Measurements from ENCODE around the gene GARIN5B.

GARIN5B gene

GRCh38 chr19:55387736-55388497 is 24.9 kb upstream of the GARIN5B start:
- DNase-seq: no peak

- DNase-seq: peak; percentile 26
Observed at GRCh38 chr19:55386493-55386971, 23.5 kb upstream of the GARIN5B start.

GRCh38 chr19:55385724-55386492 is 22.8 kb upstream of the GARIN5B start, which contains the start of gene RPL28:
RPL28 (plus strand) TSS chr19:55385932; CDS start chr19:55386358, 426 bp downstream.
- peak; percentile 99 for DNase-seq

- DNase-seq: peak; percentile 97
Observed at GRCh38 chr19:55384920-55385723, 22.1 kb upstream of the GARIN5B start.

DNA sequence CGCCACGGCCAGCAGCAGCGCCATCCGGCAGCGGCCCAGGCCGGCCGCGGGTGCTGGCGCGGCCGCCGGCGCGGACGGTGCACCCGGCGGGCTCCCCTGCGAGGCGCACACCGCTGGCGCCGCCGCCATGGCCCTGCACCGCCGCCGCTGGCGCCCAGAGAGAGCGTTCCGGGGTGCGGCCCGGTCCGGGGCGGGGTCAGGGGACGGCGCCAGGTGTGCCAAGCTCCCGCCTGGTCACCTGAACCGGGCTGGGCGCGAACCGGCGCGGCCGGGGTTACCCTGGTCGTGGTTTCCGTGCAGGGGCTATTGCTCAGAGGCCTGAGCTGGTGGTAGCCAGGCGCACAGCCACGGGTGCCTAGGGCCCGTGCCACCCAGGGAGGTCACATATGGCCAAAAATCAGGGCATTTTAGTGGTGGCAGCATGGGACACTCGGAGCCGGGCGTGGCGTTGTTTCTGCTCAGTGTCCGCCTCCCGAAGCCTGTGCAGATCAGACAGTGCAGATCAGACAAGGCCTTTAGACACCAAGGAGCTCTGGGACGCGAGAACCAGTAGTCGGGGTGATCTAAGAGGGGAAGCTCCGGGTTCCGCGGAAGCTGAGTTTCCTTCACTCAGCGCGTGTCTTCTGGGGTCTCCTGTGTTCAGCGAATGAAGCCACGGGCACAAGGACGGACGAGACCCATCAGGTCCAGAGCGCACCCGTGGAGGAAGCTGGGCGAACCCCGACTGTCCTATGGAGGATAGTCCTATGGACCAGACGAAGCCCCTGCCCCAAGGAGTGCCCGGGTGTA is 21.3 kb upstream of the GARIN5B start, which contains the start of gene TMEM238:
TMEM238 (minus strand) TSS at position 162 of the 789 bp plus-strand sequence; CDS start at position 129, 33 bp downstream.
- DNase-seq: peak; percentile 69

- DNase-seq: peak; percentile 68
Observed at GRCh38 chr19:55383279-55384130, 20.4 kb upstream of the GARIN5B start.

GRCh38 chr19:55382522-55383054 is 19.5 kb upstream of the GARIN5B start:
- DNase-seq: no peak

- no peak for DNase-seq
Observed at GRCh38 chr19:55382013-55382412, 19.0 kb upstream of the GARIN5B start.

DNA sequence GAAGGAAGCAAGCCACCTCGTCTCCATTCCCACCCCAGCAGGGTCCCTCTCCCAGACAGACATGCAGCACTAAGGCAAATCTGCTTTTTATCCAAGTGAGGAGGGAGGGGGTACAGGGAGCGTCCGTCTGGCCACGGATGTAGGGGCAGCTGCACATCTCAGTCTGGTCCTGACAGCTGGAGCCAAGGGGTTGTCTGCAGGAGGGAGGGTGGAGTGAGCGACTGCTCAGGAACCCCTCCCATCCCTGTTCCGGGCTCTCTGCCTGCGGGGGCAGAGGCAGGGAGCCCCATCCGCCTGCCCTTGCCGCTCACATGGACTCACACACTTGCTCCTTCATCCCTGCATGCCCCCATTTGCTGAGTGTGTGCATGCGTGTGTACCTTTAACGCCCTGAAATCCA is 16.1 kb upstream of the GARIN5B start:
- DNase-seq: peak; percentile 33

- peak; percentile 63 for DNase-seq
Observed at GRCh38 chr19:55377356-55378131, 14.5 kb upstream of the GARIN5B start.

GRCh38 chr19:55376241-55376933 is 13.3 kb upstream of the GARIN5B start, which contains the start of gene TMEM190:
TMEM190 (plus strand) TSS chr19:55376826; CDS start chr19:55376854, 28 bp downstream.
- DNase-seq: no peak

DNA sequence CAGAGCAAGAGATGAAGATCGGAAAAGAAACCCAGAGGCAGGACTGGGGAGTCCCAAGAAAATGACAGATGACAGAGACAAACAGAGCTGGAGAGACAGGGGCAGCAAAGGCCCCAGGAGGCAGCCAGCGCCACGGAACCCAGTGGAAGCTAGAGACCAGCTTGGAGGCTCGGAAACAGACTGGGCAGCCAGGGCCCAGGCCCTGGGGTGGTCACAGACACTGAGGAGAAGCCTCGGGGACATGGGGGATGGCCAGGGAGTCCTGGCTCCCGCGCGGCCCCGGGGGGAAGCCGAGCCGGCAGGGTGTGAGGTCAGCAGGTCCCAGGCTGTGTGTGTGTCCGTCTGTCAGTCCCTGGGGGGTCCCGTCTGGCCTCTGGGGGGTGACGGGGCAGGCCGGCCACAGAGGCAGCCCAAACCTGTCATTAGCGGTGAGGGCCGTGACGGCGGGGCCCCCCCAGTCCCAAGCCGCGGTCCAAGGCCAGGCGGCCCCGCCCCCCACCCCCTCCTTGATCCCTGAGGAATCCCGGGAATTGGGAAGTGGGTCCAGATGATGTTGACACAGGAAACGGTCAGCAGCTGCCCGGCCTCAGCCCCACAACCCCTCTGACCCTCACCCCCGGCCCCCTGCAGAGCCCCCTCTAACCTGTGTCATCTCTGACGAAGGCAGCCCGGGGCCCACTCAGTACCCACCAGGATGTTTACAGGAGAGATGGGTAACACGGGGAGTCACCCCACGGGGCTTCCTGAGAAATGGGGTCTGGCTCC is 11.1 kb upstream of the GARIN5B start:
- DNase-seq: no peak

DNA sequence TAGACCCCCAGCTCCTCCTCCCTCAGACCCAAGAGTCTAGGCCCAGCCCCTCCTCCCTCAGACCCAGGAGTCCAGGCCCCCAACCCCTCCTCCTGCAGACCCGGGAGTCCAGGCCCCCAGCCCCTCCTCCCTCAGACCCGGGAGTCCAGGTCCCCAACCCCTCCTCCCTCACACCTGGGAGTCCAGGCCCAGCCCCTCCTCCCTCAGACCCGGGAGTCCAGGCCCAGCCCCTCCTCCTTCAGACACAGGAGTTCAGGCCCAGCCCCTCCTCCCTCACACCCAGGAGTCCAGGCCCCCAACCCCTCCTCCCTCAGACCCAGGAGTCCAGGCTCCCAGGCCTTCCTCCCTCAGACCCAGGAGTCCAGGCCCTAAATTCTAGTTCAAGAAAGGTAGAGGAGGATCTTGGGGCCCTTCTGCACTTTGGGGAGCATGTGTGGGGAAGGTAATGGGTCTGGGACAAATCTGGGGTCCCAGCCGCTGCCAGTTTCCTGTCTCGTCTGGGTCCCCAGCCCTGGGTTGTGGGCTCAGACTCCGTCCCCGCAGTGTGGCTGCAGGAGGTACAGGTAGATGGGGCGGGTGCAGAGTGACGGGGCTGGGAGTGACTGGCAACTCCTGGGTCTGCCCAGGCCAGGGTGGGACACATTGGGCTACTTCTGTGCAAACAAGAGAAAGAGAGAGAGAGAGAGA is 10.4 kb upstream of the GARIN5B start:
- no peak for DNase-seq

GRCh38 chr19:55372316-55373081 is 9.4 kb upstream of the GARIN5B start:
- no peak for DNase-seq

DNA sequence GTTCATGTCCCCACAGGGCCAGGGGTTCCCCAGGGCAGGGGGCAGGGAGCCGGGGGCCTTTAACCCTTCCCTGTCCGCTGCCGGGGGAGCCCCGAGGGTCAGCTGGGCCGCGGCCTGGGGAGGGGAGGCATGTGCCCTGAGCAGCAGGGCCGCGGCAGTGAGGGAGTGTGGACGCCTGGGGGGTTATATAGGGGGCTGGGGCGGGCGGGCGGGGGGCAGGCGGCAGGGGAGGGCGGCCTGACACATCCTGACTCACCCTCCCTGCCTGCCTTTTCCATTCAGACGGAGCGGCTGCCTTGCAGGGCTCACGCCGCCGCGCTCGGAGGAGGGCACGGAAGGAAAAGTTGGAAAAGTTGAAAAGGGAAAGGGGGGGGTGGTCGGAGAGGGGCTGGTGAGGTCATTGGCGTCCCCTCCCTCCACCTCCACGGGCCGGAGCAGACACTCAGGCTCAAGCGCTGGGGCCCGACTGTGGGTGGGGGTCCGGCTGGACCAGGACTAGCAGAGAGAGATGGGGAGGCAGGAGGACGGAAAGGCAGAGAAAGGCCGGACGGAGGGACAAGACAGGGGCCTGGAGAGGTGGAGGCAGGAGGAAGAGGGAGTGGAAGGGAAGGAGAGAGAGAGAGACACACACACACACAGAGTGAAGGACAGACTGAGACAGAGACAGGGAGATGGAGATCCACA is 7.4 kb upstream of the GARIN5B start, which contains the start of gene IL11:
IL11 (minus strand) TSS at position 159 of the 684 bp plus-strand sequence; CDS start at position 6, 153 bp downstream.
- no peak for DNase-seq

- peak; percentile 77 for DNase-seq
Observed at GRCh38 chr19:55369653-55370304, 6.7 kb upstream of the GARIN5B start.

All from retina (tissue), 1 donor.